Suprapubic skin (tissue), 4 donors: ENCODE measurements around the gene ZNF653.

Experiments used
- EP300 ChIP-seq: sonication (generic); formaldehyde crosslinking; IDR thresholded peaks from one replicate; pipeline ENCODE4 v1.6.1; 2017; ENCODE audit warnings: antibody characterized with exemption
- POLR2AphosphoS5 ChIP-seq, 3 donors: sonication (generic); formaldehyde crosslinking; IDR thresholded peaks; one replicate each; pipeline ENCODE4 v1.6.1; 2017; ENCODE audit warnings: antibody characterized with exemption in 3 of 3
- TF ChIP-seq, protein P1 (sequence below), 2 donors: fragments of 200-600 bp in 1 of 2; fragments of 450-650 bp in 1 of 2; sonication (generic) in 1 of 2; IDR thresholded peaks; one replicate each; pipeline ENCODE4 v1.5.1; 2016 to 2019; ENCODE audit warnings: antibody characterized with exemption in 2 of 2, mild to moderate bottlenecking in 1 of 2, moderate library complexity in 1 of 2

GRCh38 chr19:11519138-11519537, 13.5 kb upstream of the ZNF653 start:
- TF ChIP-seq, protein P1, sequence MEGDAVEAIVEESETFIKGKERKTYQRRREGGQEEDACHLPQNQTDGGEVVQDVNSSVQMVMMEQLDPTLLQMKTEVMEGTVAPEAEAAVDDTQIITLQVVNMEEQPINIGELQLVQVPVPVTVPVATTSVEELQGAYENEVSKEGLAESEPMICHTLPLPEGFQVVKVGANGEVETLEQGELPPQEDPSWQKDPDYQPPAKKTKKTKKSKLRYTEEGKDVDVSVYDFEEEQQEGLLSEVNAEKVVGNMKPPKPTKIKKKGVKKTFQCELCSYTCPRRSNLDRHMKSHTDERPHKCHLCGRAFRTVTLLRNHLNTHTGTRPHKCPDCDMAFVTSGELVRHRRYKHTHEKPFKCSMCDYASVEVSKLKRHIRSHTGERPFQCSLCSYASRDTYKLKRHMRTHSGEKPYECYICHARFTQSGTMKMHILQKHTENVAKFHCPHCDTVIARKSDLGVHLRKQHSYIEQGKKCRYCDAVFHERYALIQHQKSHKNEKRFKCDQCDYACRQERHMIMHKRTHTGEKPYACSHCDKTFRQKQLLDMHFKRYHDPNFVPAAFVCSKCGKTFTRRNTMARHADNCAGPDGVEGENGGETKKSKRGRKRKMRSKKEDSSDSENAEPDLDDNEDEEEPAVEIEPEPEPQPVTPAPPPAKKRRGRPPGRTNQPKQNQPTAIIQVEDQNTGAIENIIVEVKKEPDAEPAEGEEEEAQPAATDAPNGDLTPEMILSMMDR (IDR thresholded peaks at IDR 0.05): no peak
- TF ChIP-seq POLR2AphosphoS5 (IDR thresholded peaks at IDR 0.05) (no peak), EP300 (no peak)
